Aorta (tissue), 5 donors: ENCODE measurements around the gene CAP2. TPM values are rescaled to one million over a fixed set of nuclear protein-coding genes. Genes with fewer than 3 reads are reported as not detected.
"Not testable (repeated sequence)": the region's sequence is repeated elsewhere in the genome, so short reads cannot be mapped to it uniquely, and the experiment has no call there.

ENCODE experiments used
- ATAC-seq: fragments of 200-7000 bp; cut with Tn5 transposase; one replicate; pipeline ENCODE4 v1.9.1; 2022; ENCODE audit warnings: moderate library complexity; ENCODE audit not compliant: low FRiP score
- DNase-seq, 2 donors: peaks; one replicate each; pipeline ENCODE4 v3.0.0-alpha.2; 2020
- H3K27ac ChIP-seq, 2 donors: one replicate each; pipeline ENCODE4 v1.5.1; 2013; ENCODE audit warnings: low read length in 2 of 2, mild to moderate bottlenecking in 2 of 2, moderate library complexity in 2 of 2, control low read depth in 1 of 2, inconsistent platforms in 1 of 2, low read depth in 1 of 2
- H3K27me3 ChIP-seq, 2 donors: one replicate each; pipeline ENCODE4 v1.6.1; 2013; ENCODE audit warnings: control low read depth in 1 of 2, low read length in 1 of 2, mild to moderate bottlenecking in 1 of 2, moderate library complexity in 1 of 2; ENCODE audit not compliant: insufficient read depth in 2 of 2, control insufficient read depth in 1 of 2
- H3K36me3 ChIP-seq, 2 donors: one replicate each; pipeline ENCODE4 v1.6.1; 2013; ENCODE audit warnings: control low read depth in 1 of 2, low read length in 1 of 2, mild to moderate bottlenecking in 1 of 2; ENCODE audit not compliant: insufficient read depth in 2 of 2, control insufficient read depth in 1 of 2
- H3K4me1 ChIP-seq, 2 donors: one replicate each; pipeline ENCODE4 v1.6.1; 2013; ENCODE audit warnings: low read length in 2 of 2, control low read depth in 1 of 2, mild to moderate bottlenecking in 1 of 2, moderate library complexity in 1 of 2; ENCODE audit not compliant: insufficient read depth in 2 of 2, control insufficient read depth in 1 of 2
- H3K4me3 ChIP-seq, 2 donors: one replicate each; pipeline ENCODE4 v1.5.1; 2013; ENCODE audit warnings: low read length in 2 of 2, control low read depth in 1 of 2, mild to moderate bottlenecking in 1 of 2
- H3K9me3 ChIP-seq: one replicate; pipeline ENCODE4 v1.6.1; 2013; ENCODE audit warnings: mild to moderate bottlenecking, low read length; ENCODE audit not compliant: control insufficient read depth
- WGBS, 2 donors: extraction: QIAGEN DNeasy Blood & Tissue Kit; methylation state at CpG; one replicate each; pipeline ENCODE4 v1.1.7; 2013; 5-methylcytosine and 5-hydroxymethylcytosine counted together
- intact Hi-C, 2 donors: fragments of 100-400 bp; cut with DNase I; formaldehyde crosslinking; loops; one replicate each; pipeline versions ENCODE4 v1.14.2 to v1.15.0; 2022
- polyA plus RNA-seq, 2 donors: library from polyadenylated mRNA; stranded (reverse); fragments of 200-250 nt; gene quantifications; one replicate each; pipeline ENCODE4 v1.2.3, GENCODE V29; 2013
- total RNA-seq, 2 donors: library from RNA; stranded (reverse); fragmentation: NEBNext Ultra II Directional; extraction: Animal tissue kit (Norgen Biotek cat#: 25700); gene quantifications; one replicate each; pipeline ENCODE4 v1.2.1, GENCODE V29; 2021
- donor health status: healthy with polysubstance abuse.
- donor health status: Bipolar disorder and iron deficiency.
- donor health status: DM: no; HTN: no; CAD: no.
- donor health status: DM: no; HTN: no; CAD: no.
- donor health status: DM: yes; HTN: yes; CAD: no.

CAP2 gene
- total and polyA plus RNA-seq, 4 donors = 21.2 to 28.4 (median 24.0) TPM

- Histone ChIP-seq H3K27ac (no peak overlapping the region), H3K9me3 (no peaks in the 10 kb centered on the region), H3K4me1 (peaks cover 0 to 1% of the 10 kb centered on the region in 2 donors), H3K36me3 (peaks cover 0 to 1% of the 10 kb centered on the region in 2 donors), H3K27me3 (no peaks in the 10 kb centered on the region), H3K4me3 (no peak overlapping the region)
- 10 to 22% methylated on average over 11 of the region's 11 CpGs for WGBS, 2 donors
- ATAC-seq (no peak), DNase-seq (no peak)
- intact Hi-C loops = loop anchor here in 1 of 2 donors (5.0 kb wide), 1 partner anchor 47 kb away; the partner anchor contains the start of gene CAP2
Observed at GRCh38 chr6:17439243-17439993, 46.0 kb downstream of the CAP2 start.

GRCh38 chr6:17440811-17441210 is 47.4 kb downstream of the CAP2 start:
- 97 to 98% methylated on average over 4 of the region's 4 CpGs for WGBS, 2 donors
- ATAC-seq, DNase-seq, H3K27me3 ChIP-seq, H3K36me3 ChIP-seq, H3K9me3 ChIP-seq, intact Hi-C loops, H3K4me3 ChIP-seq, H3K4me1 ChIP-seq, H3K27ac ChIP-seq: not testable (repeated sequence)

- Histone ChIP-seq H3K27ac (no peak overlapping the region), H3K9me3 (no peaks in the 10 kb centered on the region), H3K27me3 (no peaks in the 10 kb centered on the region), H3K36me3 (peaks cover 0 to 1% of the 10 kb centered on the region in 2 donors), H3K4me3 (no peak overlapping the region), H3K4me1 (peaks cover 0 to 1% of the 10 kb centered on the region in 2 donors)
- no peak for ATAC-seq
- intact Hi-C loops = no loop called here
- WGBS, 2 donors = 87 to 97% methylated on average over 4 of the region's 4 CpGs
- DNase-seq = no peak
Observed at GRCh38 chr6:17442196-17442595, 48.8 kb downstream of the CAP2 start.

GRCh38 chr6:17446713-17447112 is 53.3 kb downstream of the CAP2 start:
- H3K4me3 ChIP-seq = no peak overlapping the region
- peaks cover 0 to 1% of the 10 kb centered on the region in 2 donors for H3K36me3 ChIP-seq
- no peaks in the 10 kb centered on the region for H3K9me3 ChIP-seq
- DNase-seq (no peak), ATAC-seq (no peak)
- 91 to 94% methylated on average over 2 of the region's 2 CpGs for WGBS, 2 donors
- H3K27me3 ChIP-seq = no peaks in the 10 kb centered on the region
- intact Hi-C loops = no loop called here
- no peak overlapping the region for H3K27ac ChIP-seq
- no peaks in the 10 kb centered on the region for H3K4me1 ChIP-seq

GRCh38 chr6:17448165-17448564 is 54.8 kb downstream of the CAP2 start:
- WGBS, 2 donors = 81 to 86% methylated on average over 1 of the region's 1 CpG
- H3K4me1 ChIP-seq = no peaks in the 10 kb centered on the region
- H3K9me3 ChIP-seq = no peaks in the 10 kb centered on the region
- peaks cover 0 to 1% of the 10 kb centered on the region in 2 donors for H3K36me3 ChIP-seq
- H3K27ac ChIP-seq = no peak overlapping the region
- DNase-seq (no peak), ATAC-seq (no peak)
- H3K27me3 ChIP-seq = no peaks in the 10 kb centered on the region
- intact Hi-C loops = no loop called here
- H3K4me3 ChIP-seq = no peak overlapping the region

- intact Hi-C loops = no loop called here
- ATAC-seq = no peak
- no peak for DNase-seq
Observed at GRCh38 chr6:17450397-17450796, 57.0 kb downstream of the CAP2 start.

GRCh38 chr6:17450832-17451231 is 57.4 kb downstream of the CAP2 start:
- DNase-seq (no peak), ATAC-seq (no peak)
- Histone ChIP-seq H3K27me3 (no peaks in the 10 kb centered on the region), H3K4me1 (no peaks in the 10 kb centered on the region), H3K36me3 (no peaks in the 10 kb centered on the region), H3K9me3 (no peaks in the 10 kb centered on the region), H3K4me3 (no peak overlapping the region), H3K27ac (no peak overlapping the region)
- WGBS, 2 donors = 71 to 72% methylated on average over 5 of the region's 5 CpGs
- intact Hi-C loops = no loop called here

More at GRCh38 chr6:17450397-17450796, 57.0 kb downstream of the CAP2 start:
- no peak overlapping the region for H3K4me3 ChIP-seq
- no peaks in the 10 kb centered on the region for H3K9me3 ChIP-seq
- no peaks in the 10 kb centered on the region for H3K4me1 ChIP-seq
- H3K27ac ChIP-seq = no peak overlapping the region
- 95 to 98% methylated on average over 1 of the region's 1 CpG for WGBS, 2 donors
- H3K36me3 ChIP-seq = no peaks in the 10 kb centered on the region
- H3K27me3 ChIP-seq = no peaks in the 10 kb centered on the region

GRCh38 chr6:17452096-17452495 is 58.7 kb downstream of the CAP2 start:
- no peak overlapping the region for H3K4me3 ChIP-seq
- H3K27me3 ChIP-seq = no peaks in the 10 kb centered on the region
- peaks cover 0 to under 1% of the 10 kb centered on the region in 2 donors for H3K4me1 ChIP-seq
- WGBS, 2 donors = 92 to 94% methylated on average over 6 of the region's 6 CpGs
- no peak for ATAC-seq
- no peak overlapping the region for H3K27ac ChIP-seq
- H3K9me3 ChIP-seq = no peaks in the 10 kb centered on the region
- no peak for DNase-seq
- intact Hi-C loops = no loop called here
- H3K36me3 ChIP-seq = no peaks in the 10 kb centered on the region

- Histone ChIP-seq H3K27ac (no peak overlapping the region), H3K9me3 (no peaks in the 10 kb centered on the region), H3K4me1 (peaks cover 0 to 2% of the 10 kb centered on the region in 2 donors), H3K27me3 (no peaks in the 10 kb centered on the region), H3K4me3 (no peak overlapping the region), H3K36me3 (no peaks in the 10 kb centered on the region)
- DNase-seq = no peak
- peak; percentile 56 for ATAC-seq
- intact Hi-C loops = no loop called here
- 26 to 31% methylated on average over 7 of the region's 7 CpGs for WGBS, 2 donors
Observed at GRCh38 chr6:17454316-17455005, 61.1 kb downstream of the CAP2 start.
